IPS DF 19.7 (cell line): ENCODE data around the gene ZCCHC24.

ENCODE experiments used
- DNase-seq: peaks from one replicate; pipeline ENCODE4 v3.0.0-alpha.2; 2013; ENCODE audit warnings: low read depth, low spot score

Gene ZCCHC24

GRCh38 chr10:79361726-79362397 lies 83.6 kb downstream of the ZCCHC24 start:
- no peak for DNase-seq

- no peak for DNase-seq
Observed at GRCh38 chr10:79360499-79361342, 84.7 kb downstream of the ZCCHC24 start.

DNA sequence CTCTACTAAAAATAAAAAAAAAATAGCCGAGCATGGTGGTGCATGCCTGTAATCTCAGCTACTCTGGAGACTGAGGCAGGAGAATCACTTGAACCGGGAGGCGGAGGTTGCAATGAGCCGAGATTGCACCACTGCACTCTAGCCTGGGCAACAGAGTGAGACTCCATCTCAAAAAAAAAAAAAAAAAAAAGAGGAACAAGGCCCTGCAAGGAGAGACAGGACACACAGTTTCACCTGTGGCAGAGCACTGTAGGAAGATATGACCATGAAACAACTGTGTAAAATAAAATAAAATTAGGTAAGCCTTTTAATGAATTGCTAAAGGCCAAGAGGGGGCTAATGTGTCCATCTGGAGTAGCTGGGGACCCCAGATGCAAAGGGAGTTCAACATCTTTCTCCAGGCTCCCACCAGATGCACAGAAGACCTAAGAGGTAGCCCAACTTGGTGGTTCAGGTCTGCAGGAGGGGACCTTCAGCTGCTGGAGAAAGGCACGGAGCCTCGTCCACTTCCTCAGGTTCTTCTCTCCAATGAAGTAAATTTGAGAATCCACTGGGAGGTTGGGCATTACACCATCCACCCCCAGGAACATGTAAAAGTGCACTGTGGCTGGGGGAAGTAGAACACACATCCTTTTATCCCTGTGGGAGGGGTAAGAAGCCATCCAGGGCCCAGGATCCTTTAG lies 85.5 kb downstream of the ZCCHC24 start:
- DNase-seq, result no peak

DNA sequence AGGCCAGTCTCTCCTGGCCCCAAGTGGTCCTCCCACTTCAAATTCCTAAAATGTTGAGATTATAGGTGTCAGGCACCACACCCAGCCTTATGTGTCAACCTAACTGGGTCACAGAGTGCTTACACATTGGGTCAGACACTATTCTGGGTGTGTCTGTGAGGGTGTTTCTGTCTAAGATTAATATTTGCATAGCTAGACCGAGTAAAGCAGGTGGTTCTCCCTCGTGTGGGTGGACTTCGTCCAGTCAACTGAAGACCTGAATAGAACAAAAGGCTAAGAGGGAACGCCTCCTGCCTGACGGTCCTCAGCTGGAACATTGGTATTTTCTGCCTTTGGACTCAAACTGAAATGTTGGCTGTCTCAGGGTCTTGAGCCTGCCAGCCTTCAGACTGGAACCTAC lies 86.6 kb downstream of the ZCCHC24 start:
- DNase-seq, result no peak

DNA sequence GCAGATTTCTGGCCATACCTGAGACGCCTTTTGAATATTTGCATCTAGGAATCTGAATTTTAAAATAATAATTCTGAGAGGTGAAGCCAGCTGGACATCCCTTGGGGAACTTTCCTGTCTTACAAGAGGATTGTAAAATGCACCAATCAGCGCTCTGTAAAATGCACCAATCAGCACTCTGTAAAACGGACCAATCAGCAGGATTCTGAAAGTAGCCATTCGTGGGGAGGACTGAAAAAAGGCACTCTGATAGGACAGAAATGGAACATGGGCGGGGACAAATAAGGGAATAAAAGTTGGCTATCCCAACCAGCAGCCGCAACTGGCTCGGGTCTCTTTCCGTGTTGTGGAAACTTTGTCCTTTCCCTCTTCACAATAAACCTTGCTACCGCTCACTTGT lies 88.2 kb downstream of the ZCCHC24 start:
- DNase-seq, result no peak

DNA sequence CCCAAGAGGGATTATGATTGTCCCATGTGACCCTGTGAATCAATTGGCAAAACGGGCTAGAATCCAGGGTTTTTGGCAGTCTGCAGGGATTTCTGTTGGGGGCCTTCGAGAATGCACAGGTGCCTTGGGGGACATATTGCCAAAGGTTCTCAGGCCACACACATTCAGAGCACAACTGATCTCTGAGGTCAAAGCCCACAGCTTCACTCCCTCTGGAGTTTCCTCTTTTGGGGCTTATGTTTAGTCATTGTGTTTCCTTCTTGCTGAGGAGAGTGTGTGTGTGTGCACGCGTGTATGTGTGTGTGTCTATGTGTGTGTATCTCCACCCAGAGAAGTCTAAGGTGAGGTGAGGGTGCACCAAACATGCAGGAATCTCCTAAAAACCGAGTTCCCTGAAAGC lies 89.3 kb downstream of the ZCCHC24 start:
- no peak for DNase-seq

DNA sequence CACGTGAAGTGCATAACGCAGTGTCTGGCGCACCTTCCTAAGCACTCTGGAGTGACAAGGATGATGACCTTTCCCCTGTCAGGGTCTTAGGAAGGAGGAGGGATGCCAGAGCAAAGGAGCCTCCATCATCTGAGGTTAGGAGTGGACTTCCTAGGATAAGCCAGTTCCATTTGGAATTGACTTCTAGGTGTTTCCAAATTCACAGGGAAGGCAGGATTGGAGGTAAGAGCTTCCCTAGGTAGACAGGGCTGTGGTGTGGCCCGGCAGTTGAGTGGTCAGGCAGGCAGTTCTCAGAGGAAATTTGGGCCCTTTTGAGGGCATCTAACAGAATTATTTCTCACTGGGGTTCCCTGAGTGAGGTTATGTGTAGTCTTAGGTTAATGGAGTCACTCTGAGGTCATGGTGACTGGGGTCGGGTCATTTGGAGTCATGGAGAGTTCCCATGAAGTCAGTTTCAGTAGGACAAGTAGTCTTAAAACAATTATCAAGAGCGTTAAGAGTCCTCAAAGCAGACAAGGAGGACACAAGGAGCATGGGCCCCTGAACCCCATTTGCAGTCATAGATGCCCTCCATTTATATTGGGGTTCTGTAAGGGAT lies 89.9 kb downstream of the ZCCHC24 start:
- DNase-seq, result no peak

GRCh38 chr10:79354615-79355014 lies 90.8 kb downstream of the ZCCHC24 start:
- DNase-seq, result no peak

DNA sequence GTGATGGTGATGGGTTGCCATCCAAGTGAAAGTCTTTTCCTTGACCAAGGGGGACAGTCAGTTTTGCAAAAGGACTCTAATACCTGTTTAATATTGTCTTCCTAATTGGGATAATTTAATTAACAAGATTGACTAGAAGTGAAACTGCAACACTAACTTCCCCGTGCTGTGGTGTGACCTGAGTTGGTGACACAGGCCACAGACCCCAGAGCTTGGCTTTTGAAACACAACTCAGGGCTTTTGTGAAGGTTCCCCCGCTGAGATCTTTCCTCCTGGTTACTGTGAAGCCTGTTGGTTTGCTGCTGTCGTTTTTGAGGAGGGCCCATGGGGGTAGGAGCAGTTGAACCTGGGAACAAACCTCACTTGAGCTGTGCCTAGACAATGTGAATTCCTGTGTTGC lies 91.3 kb downstream of the ZCCHC24 start:
- no peak for DNase-seq

DNA sequence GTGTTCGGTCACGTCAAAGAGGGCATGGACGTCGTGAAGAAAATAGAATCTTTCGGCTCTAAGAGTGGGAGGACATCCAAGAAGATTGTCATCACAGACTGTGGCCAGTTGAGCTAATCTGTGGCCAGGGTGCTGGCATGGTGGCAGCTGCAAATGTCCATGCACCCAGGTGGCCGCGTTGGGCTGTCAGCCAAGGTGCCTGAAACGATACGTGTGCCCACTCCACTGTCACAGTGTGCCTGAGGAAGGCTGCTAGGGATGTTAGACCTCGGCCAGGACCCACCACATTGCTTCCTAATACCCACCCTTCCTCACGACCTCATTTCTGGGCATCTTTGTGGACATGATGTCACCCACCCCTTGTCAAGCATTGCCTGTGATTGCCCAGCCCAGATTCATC lies 91.7 kb downstream of the ZCCHC24 start:
- no peak for DNase-seq

GRCh38 chr10:79353000-79353406 lies 92.4 kb downstream of the ZCCHC24 start:
- no peak for DNase-seq

- no peak for DNase-seq
Observed at GRCh38 chr10:79352035-79352877, 93.2 kb downstream of the ZCCHC24 start.

- no peak for DNase-seq
Observed at GRCh38 chr10:79351332-79351731, 94.1 kb downstream of the ZCCHC24 start.

DNA sequence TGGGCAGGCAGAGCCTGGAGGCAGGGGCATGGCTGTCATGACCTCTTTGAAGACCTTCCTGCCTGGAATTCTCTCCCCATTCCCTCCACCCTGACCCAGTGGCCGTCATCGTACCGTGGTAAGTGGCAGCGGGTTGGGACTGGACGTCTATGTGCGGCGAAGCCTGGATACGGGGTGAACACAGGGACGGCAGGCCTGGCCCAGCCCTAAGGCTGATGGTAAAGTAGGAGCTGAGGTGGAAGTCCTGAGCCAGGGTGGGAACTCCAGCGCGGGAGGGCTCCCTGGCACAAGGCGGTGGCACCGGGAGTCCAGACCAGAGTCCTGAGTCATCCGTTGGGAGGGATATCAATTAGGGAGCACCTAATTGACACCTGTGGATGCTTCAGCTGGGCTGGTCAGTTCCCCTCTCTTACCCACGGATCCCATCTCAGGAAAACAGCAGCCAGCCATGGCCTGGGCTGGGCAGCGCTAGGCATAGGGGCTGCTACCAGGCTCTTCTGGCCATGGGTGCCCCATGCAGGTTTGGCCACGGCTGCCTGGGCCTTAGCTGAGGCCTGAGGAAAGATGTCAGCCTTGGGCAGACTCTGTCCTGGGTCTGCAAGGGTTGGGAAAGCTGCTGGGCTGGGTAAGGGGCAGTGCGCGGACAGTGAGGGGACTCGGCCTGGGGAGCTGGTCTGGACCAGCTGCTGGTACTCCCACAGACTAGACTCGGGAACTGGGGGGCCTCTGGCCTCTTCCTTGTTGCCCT lies 94.8 kb downstream of the ZCCHC24 start:
- no peak for DNase-seq

DNA sequence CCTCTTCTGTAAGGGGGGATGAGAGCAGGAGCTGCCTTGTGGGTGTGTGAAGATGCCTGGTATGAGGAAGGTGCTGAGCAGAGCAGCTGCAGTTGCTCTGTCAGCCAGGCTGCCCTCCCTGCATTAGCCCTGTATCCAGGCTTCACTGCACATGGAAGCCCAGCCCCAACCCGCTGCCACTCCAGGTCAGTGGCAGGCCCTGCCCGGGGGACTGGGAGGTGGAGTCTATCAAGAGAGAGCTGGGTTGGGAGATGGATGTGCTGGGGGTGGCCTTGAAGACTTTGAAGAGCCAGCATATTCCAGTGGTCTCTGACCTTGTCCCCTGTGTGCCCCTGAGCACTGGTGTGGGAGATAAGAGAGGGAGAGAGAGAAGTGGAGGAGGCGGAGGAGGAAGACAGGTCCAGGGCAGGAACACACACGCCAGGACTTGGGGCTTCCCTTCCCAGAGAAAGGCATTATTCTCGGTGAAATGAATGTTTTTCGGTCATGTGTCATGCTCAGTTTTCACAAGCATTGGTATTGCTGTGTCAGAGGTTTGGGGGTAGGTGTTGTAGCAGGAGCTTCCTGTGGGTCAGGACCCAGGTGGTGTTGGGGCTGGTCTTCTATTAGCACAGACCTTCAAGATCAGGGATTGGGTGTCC lies 95.5 kb downstream of the ZCCHC24 start:
- no peak for DNase-seq

GRCh38 chr10:79349072-79349491 lies 96.3 kb downstream of the ZCCHC24 start:
- no peak for DNase-seq

DNA sequence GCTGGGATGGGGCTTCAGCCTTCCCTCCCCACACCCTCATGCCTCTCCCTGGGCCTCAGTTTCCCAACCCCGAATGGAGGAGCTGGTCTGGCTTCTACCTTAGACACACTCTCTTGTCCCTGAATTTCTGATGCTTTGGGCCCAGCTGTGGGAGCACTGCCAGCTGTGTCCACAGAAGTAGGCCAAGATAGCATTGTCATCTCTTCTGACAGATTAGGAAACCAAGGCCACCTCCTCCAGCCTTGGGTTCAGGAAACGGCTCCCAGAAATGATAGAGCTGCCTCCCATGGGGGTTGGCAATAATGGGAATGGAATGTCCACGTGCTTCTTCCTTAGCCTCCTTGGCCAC lies 96.8 kb downstream of the ZCCHC24 start:
- no peak for DNase-seq

DNA sequence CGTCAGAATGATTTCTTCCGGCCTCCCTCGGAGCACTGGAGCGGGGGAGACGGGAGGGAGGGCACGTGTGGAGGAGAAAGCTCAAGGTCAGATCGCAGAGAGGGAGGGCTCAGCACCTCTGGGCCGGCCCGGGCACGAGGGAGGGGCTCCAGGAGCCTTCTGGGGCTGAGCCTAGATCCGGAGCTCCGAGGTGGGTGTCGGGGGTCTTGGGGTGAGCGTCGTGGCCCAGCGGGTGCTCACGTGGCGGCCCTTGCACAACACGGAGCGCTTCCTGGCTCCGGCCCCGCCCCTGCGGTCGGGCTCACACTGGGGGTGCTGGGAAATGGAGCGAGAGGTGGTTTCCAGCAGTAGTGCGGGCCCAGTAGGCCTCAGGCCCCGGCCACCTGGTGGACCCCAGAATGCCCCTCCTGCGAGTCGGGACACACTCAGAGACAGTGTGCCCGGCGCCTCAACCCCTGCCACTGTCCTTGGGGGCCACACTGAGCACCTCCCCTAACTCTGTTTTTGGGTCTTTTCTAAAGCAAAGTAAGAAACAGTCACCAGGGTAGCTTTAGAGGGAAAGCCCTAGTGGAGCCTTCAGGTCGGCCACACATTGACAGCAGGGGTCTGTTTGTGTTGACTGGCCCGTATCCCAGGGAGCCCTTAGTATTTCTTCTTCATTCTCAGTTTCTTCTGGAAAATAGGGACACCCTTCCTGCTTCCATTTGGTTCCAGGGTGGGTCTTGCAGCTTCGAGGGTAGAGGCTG lies 97.4 kb downstream of the ZCCHC24 start:
- no peak for DNase-seq

DNA sequence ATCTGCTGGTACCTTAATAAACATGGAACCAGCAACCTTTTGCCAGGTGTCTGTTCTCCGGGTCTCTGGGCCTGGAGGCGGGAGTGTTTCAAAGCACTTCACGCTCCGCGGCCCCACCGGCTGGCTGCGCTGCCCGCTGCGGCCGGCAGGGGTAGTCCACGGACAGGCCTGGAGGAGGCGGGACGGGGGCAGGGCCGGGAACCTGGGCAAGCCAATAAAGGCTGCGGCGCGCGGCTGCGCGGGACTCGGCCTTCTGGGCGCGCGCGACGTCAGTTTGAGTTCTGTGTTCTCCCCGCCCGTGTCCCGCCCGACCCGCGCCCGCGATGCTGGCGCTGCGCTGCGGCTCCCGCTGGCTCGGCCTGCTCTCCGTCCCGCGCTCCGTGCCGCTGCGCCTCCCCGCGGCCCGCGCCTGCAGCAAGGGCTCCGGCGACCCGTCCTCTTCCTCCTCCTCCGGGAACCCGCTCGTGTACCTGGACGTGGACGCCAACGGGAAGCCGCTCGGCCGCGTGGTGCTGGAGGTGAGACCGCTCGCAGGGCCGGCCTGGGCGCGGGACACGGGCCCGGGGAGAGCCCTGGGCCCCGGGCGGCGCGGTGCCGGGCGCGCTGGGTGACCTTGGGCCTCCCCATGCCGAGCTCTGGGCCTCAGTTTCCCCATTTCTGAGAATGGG lies 98.1 kb downstream of the ZCCHC24 start, which contains the start of gene PPIF:
PPIF (plus strand) TSS at position 244 of the 668 bp plus-strand sequence; CDS start at position 324, 80 bp downstream.
- peak; percentile 33 for DNase-seq
